ENCODE measurements around the gene UBE2B.

UBE2B gene

DNA sequence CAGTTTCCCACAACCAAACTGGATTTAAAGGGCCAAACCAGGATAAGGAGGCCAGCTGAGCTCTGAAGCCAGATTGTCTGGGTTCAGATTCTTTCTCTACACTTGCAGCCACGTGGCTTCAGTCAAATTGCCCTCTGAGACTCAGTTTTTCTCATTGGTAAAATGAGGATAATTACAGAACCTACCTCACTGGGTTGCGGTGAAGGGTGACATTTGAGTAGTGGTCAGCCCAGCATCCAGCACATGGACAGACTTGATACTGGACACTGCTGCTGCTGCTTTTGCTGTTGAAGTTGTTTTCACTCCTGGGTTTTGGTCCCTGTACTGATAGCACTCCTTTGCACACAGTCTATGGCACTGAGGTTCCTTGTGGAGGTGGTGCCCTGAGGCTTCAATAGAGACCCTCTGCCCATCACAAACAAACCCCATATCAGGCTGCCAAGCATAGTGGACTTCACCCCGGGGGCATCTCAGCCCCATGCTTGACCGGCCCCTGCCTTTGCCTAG, 66.0 kb downstream of the UBE2B start:
- no peak for DNase-seq (ENCODE audit: low read depth in 2 of 2)

DNA sequence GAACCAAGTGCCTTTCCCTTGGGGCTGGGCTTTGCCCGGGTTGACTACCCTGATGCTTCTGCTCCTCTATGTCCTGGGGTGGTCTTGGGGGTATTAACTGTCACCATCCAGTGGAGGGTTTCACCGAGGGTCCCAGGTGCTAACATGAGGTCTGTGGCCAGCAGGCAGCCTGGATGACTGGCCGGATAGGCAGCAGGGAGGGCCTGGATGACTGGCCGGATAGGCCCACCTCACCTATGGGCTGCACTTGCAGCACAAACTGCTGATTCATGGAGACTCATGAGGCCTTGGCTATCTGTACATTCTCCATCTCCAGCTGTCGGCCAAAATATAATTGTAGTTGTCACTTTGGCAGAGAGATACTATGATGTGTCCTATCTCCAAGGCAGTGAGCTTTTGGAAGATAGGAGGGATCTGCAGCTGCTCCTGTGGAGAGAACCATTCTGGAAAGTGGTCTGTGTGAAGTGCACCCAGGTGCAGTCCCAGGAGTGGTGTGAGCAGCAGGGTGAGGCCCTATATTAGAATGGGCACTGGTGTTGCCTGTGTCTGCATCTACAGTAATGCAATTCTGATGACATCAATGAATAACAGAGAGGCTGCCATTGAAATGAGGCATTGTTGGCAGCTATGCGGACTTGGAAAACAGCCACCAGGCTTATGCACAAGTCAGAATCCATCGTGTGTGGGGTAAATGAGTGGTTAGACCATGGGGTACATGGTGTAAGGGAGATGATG, 66.6 kb downstream of the UBE2B start:
- DNase-seq (ENCODE audit: low read depth in 2 of 2), result no peak

DNA sequence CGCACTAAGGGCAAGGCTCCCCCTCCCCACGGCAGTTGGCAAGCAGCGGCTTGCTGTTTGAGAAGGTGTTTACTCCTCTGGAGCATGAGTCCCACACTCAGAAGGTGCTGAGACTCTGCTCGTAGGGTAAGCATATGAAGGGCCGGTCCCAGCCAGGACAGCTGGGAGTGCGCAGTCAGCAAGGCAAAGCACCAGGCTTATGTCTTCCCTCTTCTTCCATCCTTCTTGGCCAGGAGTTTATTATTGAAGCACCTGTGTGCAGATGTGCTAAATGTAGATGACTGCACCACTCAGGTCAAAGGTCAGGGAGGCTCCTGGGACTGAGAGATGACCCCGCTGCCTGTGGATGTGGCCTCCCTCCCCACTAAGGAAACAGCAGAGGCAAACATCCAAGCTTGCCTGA, 67.4 kb downstream of the UBE2B start:
- no peak for DNase-seq (ENCODE audit: low read depth in 2 of 2)

DNA sequence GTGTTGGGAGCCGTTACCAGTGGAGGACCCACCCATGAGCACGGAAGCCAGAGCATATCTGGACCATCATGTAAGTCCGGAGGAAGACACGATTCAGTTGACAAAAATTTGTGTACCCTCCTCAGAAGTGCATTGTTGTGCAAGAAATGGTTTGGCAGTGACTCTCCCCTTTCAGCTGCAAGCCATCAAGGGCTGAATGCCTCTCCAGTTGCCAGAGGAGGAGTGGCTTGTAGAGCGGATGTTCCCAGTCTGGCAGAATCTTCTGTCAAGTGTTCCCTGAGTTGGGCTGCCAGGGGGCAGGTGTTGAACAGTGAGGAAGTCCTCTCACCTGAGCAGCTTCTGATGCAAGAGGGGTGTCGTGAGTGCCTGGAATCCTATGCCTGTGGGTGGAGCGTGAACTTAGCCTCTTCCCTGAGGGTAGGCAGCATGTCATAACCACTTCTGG, 67.9 kb downstream of the UBE2B start:
- DNase-seq (ENCODE audit: low read depth in 2 of 2), result no peak

DNA sequence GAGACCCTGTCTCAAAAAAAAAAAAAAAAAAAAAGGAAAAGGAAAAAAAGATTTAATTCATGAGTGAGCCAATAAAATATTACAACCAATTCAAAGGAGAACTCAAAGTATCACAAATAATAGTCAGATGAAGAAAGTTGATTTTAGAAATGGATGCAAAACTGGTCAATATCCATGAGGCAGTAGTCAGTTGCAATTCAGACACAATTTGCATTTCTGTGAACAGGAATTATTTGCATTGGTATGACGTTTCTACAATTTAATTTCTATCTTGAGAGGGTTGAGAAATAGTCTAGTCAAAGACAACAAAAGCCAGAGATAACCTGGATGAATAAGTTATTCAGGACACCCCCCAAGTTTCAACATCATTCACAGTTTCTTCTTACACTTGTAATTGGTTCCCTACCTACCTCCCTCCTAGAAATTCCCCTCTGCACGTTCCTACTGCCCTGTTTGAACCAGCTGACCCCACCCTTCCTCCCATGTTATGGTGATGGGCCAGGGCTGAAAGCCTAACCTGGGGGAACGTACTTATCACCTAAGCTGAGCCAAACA, 68.9 kb downstream of the UBE2B start:
- DNase-seq (ENCODE audit: low read depth in 2 of 2), result no peak

Measured in activated CD4-positive, alpha-beta T cell treated with anti-CD3 and anti-CD28 coated beads for 24 hours (primary cell).